Activated naive CD8-positive, alpha-beta T cell treated with anti-CD3 and anti-CD28 coated beads, Interleukin-2, amount 50 U/mL, for 24 hours (primary cell): ENCODE results near the gene B9D2.

Source experiments
- ATAC-seq: fragments of 150-1000 bp; cut with Tn5 transposase; one replicate; pipeline ENCODE4 v1.10.0; 2021
- DNase-seq: peaks from one replicate; pipeline ENCODE4 v3.0.0; 2021
- H3K27ac Mint-ChIP-seq: one replicate; pipeline ENCODE4 v1.8.0; 2021; ENCODE audit warnings: mild to moderate bottlenecking, mixed read lengths
- H3K27me3 Mint-ChIP-seq: one replicate; pipeline ENCODE4 v1.8.0; 2021; ENCODE audit warnings: mixed read lengths
- H3K36me3 Mint-ChIP-seq: one replicate; pipeline ENCODE4 v1.8.0; 2021; ENCODE audit warnings: low read depth, mixed read lengths
- H3K4me1 Mint-ChIP-seq: one replicate; pipeline ENCODE4 v1.8.0; 2021; ENCODE audit warnings: mixed read lengths
- H3K4me3 Mint-ChIP-seq: one replicate; pipeline ENCODE4 v1.8.0; 2021; ENCODE audit warnings: mild to moderate bottlenecking, moderate library complexity, mixed read lengths
- H3K9me3 Mint-ChIP-seq: one replicate; pipeline ENCODE4 v1.8.0; 2021; ENCODE audit warnings: mixed read lengths

The B9D2 gene

DNA sequence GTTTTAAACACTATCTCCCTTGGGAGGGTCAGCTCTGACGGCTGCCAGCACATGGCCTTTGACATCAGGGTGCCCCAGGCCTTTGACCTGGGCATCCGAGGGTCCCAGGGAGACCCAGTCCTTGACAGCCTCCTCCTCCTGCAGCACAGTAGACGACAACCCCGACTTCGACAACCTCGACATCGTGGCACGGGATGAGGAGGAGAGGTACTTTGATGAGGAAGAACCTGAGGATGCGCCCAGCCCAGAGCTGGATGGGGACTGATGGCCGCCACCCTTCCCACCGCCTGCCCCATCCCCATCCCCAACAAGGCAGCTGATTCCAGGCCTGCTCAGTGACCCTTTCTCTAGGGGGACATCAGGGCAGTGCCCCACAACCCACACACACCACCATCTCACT is 41.5 kb downstream of the B9D2 start:
- Mint-ChIP-seq H3K9me3 (no peaks in the 10 kb centered on the region), H3K4me1 (peaks cover 46% of the 10 kb centered on the region), H3K27me3 (no peaks in the 10 kb centered on the region), H3K27ac (peak overlapping the region; percentile 75), H3K4me3 (no peak overlapping the region), H3K36me3 (peaks cover 22% of the 10 kb centered on the region)
- ATAC-seq: no peak
- DNase-seq: no peak

DNA sequence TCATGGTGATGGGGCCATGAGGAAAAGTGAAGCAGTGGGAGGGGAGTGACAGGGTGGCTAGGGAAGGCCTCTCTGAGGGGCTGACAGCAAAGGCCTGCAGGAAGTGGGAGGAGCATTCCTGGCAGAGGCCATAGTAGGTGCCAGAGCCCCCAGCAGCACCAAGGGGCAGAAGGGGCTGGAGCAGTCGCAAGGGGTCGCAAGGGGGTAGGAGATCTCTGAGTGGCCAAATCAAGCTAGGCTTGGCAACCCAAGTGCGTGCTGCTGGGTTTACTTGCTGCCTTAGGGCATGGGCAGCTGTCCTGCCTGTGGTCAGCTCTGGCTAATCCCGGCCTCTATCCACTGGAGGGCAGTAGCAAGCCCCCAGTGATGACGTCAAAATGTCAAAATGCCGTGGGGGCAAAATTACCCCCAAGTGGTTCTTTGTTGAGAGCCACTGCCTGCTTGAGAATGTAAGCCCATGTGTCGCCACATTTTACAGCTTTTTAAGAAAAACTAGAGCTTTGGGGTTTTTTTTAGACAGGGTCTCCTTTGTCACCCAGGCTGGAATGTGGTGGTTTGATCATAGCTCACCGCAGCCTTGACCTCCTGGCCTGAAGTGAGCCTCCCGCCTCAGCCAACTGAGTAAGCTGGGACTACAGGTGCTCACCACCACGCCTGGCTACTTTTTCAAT is 42.2 kb downstream of the B9D2 start:
- H3K4me3 Mint-ChIP-seq: no peak overlapping the region
- H3K27ac Mint-ChIP-seq: no peak overlapping the region
- H3K27me3 Mint-ChIP-seq: no peaks in the 10 kb centered on the region
- H3K4me1 Mint-ChIP-seq: peaks cover 41% of the 10 kb centered on the region
- H3K9me3 Mint-ChIP-seq: no peaks in the 10 kb centered on the region
- ATAC-seq (no peak), DNase-seq (no peak)
- peaks cover 24% of the 10 kb centered on the region for H3K36me3 Mint-ChIP-seq

DNA sequence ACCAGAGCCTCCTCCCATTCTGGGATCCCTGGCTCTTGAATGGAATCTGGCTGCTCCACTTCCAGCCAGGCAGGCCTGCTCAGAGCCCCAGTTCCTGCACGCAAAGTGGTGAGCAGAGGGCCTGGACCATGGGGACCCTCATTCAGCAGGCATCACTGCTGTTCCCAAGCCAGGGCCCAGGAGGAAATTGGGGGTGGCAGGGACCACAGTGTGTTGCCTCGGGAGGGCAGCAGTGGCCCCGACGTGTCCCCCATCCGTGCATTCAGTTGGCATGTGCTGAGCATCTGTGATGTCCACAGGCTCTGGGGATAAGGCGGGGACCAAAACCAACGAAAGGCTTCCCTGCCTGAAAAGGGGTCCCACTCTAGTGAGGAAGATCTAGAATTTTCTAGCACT is 42.7 kb downstream of the B9D2 start:
- no peak for ATAC-seq
- no peaks in the 10 kb centered on the region for H3K27me3 Mint-ChIP-seq
- H3K27ac Mint-ChIP-seq: no peak overlapping the region
- H3K36me3 Mint-ChIP-seq: peaks cover 24% of the 10 kb centered on the region
- H3K4me1 Mint-ChIP-seq: peaks cover 36% of the 10 kb centered on the region
- no peaks in the 10 kb centered on the region for H3K9me3 Mint-ChIP-seq
- DNase-seq: no peak
- no peak overlapping the region for H3K4me3 Mint-ChIP-seq

DNA sequence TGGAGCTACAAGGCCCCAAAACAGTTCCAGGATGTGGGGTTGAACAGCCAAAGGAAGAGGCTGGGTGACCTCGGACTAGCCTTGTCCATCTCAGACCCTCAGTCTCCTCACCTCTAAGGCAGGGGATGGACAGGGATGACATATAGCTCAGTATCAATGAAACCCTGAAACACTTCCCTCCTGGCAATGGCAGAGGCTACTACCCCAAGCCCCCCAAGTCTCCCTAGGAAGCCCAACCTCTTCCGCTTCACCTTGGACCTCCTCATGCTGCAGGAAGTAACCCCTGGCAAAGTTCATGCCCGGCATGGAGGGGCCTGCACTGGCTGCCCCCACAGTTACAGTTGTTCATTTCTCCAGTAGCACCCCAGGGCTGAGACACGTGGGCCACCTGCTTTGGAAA is 43.4 kb downstream of the B9D2 start:
- Mint-ChIP-seq H3K27ac (no peak overlapping the region), H3K9me3 (no peaks in the 10 kb centered on the region), H3K4me3 (no peak overlapping the region), H3K36me3 (peaks cover 25% of the 10 kb centered on the region), H3K4me1 (peaks cover 36% of the 10 kb centered on the region), H3K27me3 (no peaks in the 10 kb centered on the region)
- ATAC-seq (no peak), DNase-seq (no peak)

DNA sequence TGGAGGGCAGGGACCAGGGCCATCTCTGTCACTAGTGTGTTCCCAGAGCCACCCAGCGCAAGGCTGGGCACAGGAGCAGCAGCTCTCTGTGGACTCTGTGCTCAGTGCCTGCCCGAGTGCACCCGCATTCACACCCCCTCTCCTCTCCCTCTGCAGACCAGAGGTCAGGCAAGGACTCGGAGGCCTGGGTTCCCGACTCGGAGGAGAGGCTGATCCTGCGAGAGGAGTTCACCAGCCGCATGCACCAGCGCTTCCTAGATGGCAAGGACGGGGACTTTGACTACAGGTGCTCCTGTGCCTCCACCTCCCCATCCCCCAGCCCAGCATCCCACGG is 43.8 kb downstream of the B9D2 start:
- Mint-ChIP-seq H3K4me3 (no peak overlapping the region), H3K27ac (no peak overlapping the region), H3K36me3 (peaks cover 23% of the 10 kb centered on the region), H3K27me3 (no peaks in the 10 kb centered on the region), H3K4me1 (peaks cover 32% of the 10 kb centered on the region), H3K9me3 (no peaks in the 10 kb centered on the region)
- DNase-seq: no peak
- no peak for ATAC-seq

DNA sequence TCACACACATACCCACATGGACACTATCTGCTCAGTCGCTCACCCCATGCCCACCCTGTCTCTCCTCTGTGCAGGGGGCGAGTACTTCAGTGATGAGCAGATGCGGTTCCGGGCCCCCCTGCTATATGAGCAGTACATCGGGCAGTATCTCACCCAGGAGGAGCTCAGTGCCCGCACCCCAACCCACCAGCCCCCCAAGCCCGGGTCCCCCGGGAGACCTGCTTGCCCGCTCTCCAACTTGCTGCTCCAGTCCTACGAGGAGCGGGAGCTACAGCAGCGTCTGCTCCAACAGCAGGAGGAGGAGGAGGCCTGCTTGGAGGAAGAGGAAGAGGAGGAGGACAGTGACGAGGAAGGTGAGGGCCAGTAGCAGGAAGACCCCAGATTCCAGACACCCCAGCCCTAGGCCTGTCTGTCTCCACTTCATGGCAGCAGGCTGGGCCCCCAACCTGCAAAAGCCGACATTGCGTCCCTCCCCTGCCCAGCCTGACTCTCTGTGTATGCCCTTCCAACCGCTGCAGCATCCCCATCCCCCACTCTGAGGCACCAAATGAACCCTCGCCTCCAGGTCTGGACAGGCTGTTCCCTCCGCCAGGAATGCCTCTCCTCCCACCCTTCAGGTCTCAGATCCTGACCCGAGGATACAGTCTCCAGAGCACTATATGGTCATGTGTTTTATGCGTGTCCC is 44.3 kb downstream of the B9D2 start:
- no peaks in the 10 kb centered on the region for H3K27me3 Mint-ChIP-seq
- H3K9me3 Mint-ChIP-seq: no peaks in the 10 kb centered on the region
- H3K36me3 Mint-ChIP-seq: peaks cover 23% of the 10 kb centered on the region
- peaks cover 29% of the 10 kb centered on the region for H3K4me1 Mint-ChIP-seq
- H3K4me3 Mint-ChIP-seq: no peak overlapping the region
- DNase-seq (no peak), ATAC-seq (no peak)
- peak overlapping the region; percentile 39 for H3K27ac Mint-ChIP-seq

DNA sequence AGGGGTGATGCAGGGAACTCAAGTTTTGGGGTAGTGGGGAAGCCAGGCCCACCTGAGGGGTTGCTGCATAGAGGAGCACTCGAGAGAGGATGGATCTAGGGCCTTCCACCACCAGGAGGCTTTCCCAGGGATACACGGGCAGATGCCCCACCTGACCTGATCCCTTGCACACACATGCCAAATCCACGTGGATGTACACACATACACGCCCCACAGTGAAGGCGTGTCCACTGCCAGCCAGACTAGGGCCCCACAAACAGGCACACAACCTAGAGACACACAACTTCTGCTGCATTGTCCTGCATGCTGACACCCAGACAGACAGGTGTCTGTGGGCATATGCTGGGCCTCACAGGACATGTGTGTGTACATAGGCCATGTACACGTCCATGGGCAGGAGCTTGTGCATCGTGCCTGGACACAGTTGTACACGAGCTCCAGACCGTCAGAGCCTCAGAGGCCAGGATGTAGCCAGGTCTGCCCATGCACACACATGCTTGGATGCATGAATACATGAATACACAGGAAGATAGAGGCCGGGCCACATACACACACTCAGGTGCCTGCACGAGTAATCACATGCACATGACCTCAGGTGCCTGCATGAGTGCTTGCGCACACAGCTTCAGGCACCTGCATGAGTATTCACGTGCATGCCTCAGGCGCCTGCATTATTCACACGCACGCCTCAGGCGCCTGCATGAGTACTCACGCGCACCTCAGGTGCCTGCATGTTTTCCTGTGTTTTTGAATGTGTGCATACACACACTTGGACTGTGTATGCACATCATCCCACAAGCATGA is 45.1 kb downstream of the B9D2 start:
- ATAC-seq (no peak), DNase-seq (no peak)
- Mint-ChIP-seq H3K27ac (peak overlapping the region; percentile 14), H3K4me3 (no peak overlapping the region), H3K4me1 (peaks cover 22% of the 10 kb centered on the region), H3K9me3 (no peaks in the 10 kb centered on the region), H3K27me3 (no peaks in the 10 kb centered on the region), H3K36me3 (peaks cover 27% of the 10 kb centered on the region)

DNA sequence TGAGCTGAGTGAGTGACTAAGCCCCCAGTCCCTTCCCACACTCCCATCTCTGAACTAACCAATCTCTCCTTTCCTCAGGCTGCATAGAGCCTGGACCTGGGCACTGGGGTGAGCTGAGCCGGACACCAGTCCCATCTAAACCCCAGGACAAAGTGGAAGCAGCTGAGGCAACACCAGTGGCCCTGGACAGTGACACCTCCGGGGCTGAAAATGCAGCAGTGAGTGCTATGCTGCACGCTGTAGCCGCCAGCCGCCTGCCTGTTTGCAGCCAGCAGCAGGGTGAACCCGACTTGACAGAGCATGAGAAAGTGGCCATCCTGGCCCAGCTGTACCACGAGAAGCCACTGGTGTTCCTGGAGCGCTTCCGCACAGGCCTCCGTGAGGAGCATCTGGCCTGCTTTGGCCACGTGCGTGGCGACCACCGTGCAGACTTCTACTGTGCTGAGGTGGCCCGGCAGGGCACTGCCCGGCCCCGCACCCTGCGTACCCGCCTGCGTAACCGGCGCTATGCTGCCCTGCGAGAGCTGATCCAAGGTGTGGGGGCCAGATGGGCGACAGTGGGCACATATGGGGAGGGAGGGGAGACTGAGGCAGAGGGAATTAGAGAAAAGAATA is 47.5 kb downstream of the B9D2 start:
- Mint-ChIP-seq H3K27me3 (no peaks in the 10 kb centered on the region), H3K4me3 (no peak overlapping the region), H3K4me1 (peaks cover 24% of the 10 kb centered on the region), H3K27ac (peak overlapping the region; percentile 9), H3K9me3 (no peaks in the 10 kb centered on the region), H3K36me3 (peaks cover 41% of the 10 kb centered on the region)
- DNase-seq (no peak), ATAC-seq (no peak)

DNA sequence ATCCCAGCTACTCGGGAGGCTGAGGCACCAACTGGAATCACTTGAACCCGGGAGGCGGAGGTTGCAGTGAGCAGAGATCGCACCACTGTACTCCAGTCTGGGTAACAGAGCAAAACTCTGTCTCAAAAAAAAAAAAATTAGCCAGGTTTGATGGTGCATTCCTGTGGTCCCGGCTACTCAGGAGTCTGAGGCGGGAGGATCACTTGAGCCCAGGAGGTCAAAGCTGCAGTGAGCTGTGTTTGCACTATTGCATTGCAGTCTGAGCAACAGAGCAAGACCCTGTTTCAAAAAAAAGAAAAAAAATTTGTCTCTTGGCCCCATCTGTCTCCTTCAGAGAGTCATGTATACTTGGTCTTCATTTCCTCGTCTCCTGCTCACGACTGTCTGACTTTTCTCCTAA is 52.3 kb downstream of the B9D2 start:
- Mint-ChIP-seq H3K9me3 (no peaks in the 10 kb centered on the region), H3K36me3 (peaks cover 38% of the 10 kb centered on the region)

DNA sequence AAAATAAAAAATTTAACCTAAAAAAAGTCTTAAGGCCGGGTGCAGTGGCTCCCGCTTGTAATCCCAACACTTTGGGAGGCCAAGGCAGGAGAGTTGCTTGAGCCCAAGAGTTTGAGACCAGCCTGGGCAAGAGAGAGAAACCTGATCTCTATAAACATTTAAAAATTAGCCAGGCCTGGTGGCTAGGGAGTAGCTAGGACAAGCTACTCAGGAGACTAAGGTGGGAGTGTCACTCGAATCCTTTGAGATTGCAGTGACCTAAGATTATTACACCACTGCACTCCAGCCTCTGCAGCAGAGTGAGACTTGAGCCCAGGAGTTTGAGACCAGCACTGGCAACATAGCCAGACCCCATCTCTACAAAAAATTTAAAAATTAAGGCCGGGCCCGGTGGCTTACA is 52.9 kb downstream of the B9D2 start:
- DNase-seq (no peak), ATAC-seq (no peak)
- Mint-ChIP-seq H3K4me1 (peaks cover 70% of the 10 kb centered on the region), H3K36me3 (peaks cover 40% of the 10 kb centered on the region), H3K27me3 (no peaks in the 10 kb centered on the region), H3K27ac (peak overlapping the region; percentile 97), H3K9me3 (no peaks in the 10 kb centered on the region), H3K4me3 (peak overlapping the region; percentile 99)

More for the DNA sequence above, 52.3 kb downstream of the B9D2 start:
- DNase-seq (no peak), ATAC-seq (no peak)
- Mint-ChIP-seq H3K27ac (peak overlapping the region; percentile 76), H3K4me3 (peak overlapping the region; percentile 99), H3K27me3 (no peaks in the 10 kb centered on the region), H3K4me1 (peaks cover 67% of the 10 kb centered on the region)

DNA sequence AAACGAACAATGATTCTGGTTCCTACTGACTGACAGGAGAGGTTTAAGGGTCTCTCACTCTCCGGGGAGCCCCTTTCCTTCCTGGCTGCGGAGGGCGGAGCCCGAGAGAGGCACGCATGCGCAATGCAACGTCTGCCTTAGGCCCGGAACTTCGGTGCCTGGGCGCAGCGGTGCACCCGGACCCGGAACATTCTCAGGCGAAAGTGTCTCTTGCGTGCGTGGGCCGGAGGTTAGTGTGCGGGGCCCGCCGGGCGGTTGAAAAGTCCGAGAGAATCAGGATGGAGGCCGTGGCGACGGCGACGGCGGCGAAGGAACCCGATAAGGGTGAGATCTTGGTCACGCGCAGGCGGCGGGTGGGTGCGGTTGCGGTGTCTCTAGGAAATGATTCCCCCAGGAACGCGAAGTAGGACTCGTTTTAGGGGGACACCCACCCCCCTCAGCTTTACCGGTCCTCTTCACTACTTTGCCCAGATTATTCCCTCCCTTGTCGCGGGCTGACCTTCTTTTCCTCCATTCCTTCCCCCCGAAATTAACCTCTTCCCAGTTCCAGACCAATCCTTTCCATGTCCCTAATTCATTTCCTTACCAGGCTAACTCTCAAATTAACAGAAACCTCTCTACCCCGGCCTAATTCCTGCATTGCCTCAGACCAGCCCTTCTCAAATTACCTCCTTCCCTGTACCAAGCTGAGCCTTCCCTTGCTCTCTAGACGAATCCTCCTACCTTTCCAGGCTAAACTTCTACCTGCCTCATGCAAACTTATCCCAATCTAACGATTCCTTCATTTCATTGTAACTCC is 53.7 kb downstream of the B9D2 start, which contains the start of gene CCDC97:
CCDC97 (plus strand) TSS at position 140 of the 799 bp plus-strand sequence; CDS start at position 279, 139 bp downstream.
- H3K4me3 Mint-ChIP-seq: peak within 1 kb of the TSS; percentile 99
- H3K9me3 Mint-ChIP-seq: no peaks in the 10 kb centered on the region
- H3K27me3 Mint-ChIP-seq: no peaks in the 10 kb centered on the region
- peaks cover 75% of the 10 kb centered on the region for H3K4me1 Mint-ChIP-seq
- peak; percentile 62 for ATAC-seq
- H3K36me3 Mint-ChIP-seq: peaks cover 44% of the 10 kb centered on the region
- H3K27ac Mint-ChIP-seq: peak within 1 kb of the TSS; percentile 97
- DNase-seq: peak; percentile 90

DNA sequence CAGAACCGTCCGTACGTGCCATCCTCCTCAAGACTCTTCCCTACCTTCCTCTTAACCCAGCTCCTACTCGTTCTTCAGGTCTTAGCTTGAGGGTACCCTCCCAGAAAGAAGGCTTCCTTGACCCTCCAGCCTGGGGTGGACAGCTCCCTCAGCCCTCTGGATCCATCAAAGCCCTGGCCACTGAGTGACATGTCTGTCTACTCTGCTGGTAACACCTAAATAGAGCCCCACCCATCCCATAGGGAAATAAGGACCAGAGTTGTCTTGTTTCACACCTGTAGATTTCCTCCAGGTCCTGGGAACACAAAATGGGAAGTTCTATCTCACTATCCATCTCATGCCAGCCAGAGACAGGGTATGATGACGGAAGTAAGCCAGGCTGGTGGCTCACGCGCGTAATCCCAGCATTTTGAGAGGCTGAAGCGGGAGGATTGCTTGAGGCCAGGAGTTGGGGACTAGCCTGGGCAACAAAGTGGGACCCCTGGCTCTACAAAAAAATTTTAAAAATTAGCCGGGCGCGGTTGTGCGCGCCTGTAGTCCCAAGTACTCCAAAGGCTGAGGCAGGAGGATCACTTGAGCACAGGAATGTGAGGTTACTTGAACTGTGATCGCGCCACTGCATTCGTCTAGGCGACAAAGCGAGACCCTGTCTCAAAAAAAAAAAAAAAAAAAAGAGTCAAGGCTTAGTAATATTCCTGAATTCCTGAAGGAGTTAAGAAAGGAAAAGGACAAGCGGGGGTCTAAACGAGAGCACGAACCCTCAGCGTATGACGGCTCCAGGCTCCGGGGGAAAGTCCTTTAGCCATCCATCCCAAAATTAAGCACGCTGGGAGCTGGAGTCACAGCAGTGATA is 54.5 kb downstream of the B9D2 start:
- peak overlapping the region; percentile 97 for H3K27ac Mint-ChIP-seq
- no peak for DNase-seq
- ATAC-seq: no peak
- no peaks in the 10 kb centered on the region for H3K9me3 Mint-ChIP-seq
- peaks cover 50% of the 10 kb centered on the region for H3K36me3 Mint-ChIP-seq
- no peaks in the 10 kb centered on the region for H3K27me3 Mint-ChIP-seq
- H3K4me1 Mint-ChIP-seq: peaks cover 83% of the 10 kb centered on the region
- H3K4me3 Mint-ChIP-seq: peak overlapping the region; percentile 99

DNA sequence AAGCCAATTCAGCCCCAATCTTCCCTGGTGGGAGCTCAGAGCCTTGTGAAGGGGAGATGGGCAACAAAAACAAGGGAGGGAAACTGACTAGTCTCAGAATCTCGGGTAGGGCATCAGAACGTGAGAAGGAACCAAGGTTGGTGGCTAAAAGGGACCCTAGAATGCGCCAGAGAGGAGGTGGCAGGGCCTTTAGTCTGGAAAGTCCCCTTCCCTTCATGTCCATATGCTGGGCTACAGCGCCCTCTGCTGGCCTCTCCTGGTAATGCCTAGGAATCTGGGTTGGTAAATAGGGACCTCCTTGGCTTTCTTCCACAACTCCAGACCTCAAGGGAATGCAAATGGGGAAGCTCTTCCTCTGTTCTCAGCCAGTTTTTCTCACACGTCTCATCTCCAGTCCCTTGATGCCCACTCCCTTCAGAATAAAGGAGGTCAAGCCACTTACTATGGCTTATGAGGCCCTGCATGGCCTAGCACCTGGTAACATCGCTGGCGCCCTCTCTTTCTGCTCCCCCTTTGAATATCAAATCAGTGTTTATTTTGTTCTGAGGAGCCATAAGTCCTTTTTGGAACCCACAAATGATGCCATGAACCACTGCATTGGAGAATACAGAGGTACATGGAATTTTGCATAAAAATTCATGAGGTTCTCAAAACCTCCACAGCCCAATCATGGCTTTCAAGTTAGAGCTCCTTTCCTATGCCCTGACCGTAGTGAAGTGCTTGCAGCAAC is 55.3 kb downstream of the B9D2 start:
- H3K4me3 Mint-ChIP-seq: peak overlapping the region; percentile 99
- H3K27ac Mint-ChIP-seq: peak overlapping the region; percentile 97
- peak; percentile 95 for DNase-seq
- ATAC-seq: peak; percentile 46
- peaks cover 91% of the 10 kb centered on the region for H3K4me1 Mint-ChIP-seq
- H3K9me3 Mint-ChIP-seq: no peaks in the 10 kb centered on the region
- no peaks in the 10 kb centered on the region for H3K27me3 Mint-ChIP-seq
- H3K36me3 Mint-ChIP-seq: peaks cover 53% of the 10 kb centered on the region
